HL-60 (cell line): Measurements from ENCODE around the gene RTN4R.

Source experiments
- CTCF ChIP-seq: IDR thresholded peaks from one replicate; pipeline ENCODE4 v1.5.1; 2011; ENCODE audit warnings: low read length, control low read depth, inconsistent platforms; ENCODE audit not compliant: insufficient read depth
- GABPA ChIP-seq: IDR thresholded peaks from 2 replicates; pipeline ENCODE4 v1.6.1; 2012; ENCODE audit warnings: low read depth
- POLR2AphosphoS5 ChIP-seq: IDR thresholded peaks from 2 replicates; pipeline ENCODE4 v1.6.1; 2012; ENCODE audit warnings: low read depth
- REST ChIP-seq: IDR thresholded peaks from 2 replicates; pipeline ENCODE4 v1.6.1; 2012; ENCODE audit warnings: low read depth; ENCODE audit not compliant: insufficient replicate concordance

DNA sequence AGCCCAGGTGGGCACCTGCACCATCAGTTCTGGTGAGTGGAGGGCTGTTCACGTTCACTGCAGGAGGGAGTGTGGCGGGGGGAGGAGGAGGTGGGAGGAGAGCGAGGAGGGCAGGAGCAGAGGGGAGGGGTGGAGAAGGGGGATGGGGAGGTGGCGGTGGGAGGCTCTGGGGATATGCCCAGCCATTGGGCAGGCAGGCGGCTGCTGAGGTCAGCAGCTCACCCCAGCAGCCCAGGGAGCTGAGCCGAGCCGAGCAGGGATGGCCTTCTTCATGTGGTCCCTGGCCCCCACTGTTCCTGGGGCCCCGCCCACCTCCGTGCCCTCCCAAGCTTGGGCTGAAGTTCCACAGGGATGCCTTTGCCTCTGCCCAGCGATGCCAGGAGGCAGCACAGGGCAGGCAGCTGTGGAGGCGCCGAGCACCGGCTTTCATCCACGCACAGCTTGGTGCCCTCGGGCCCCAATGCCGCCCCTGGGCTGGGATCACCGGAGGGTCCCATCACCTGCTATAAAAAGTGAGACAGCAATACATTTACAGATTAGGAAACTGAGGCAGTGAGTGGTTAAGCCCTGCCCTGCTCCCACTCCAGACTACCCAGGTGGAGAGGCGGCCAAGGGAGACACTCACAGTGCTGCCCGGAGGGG, 21.6 kb downstream of the RTN4R start:
- TF ChIP-seq CTCF, result no peak
- TF ChIP-seq REST, result no peak
- TF ChIP-seq GABPA, result no peak
- no peak for TF ChIP-seq POLR2AphosphoS5
